MG63 (cell line): ENCODE data around the gene GRID2IP. TPM values are rescaled to one million over a fixed set of nuclear protein-coding genes. Genes with fewer than 3 reads are reported as not detected.

Source experiments
- DNase-seq: peaks from one replicate; pipeline ENCODE4 v3.0.0-alpha.2; 2020
- H3K27me3 ChIP-seq: fragments of 250-450 bp; sonication (Bioruptor Pico); 2 replicates; pipeline ENCODE4 v1.5.1; 2020; ENCODE audit warnings: mild to moderate bottlenecking, moderate library complexity
- H3K36me3 ChIP-seq: fragments of 250-450 bp; sonication (Bioruptor Pico); 2 replicates; pipeline ENCODE4 v1.5.1; 2020; ENCODE audit warnings: mild to moderate bottlenecking, moderate library complexity
- H3K4me3 ChIP-seq: fragments of 250-450 bp; sonication (Bioruptor Pico); 2 replicates; pipeline ENCODE4 v1.5.1; 2020; ENCODE audit warnings: mild to moderate bottlenecking, moderate library complexity
- H3K9me3 ChIP-seq: fragments of 250-450 bp; sonication (Bioruptor Pico); 2 replicates; pipeline ENCODE4 v1.5.1; 2020; ENCODE audit warnings: mild to moderate bottlenecking, moderate library complexity
- total RNA-seq: library from RNA; depleted of rRNA; stranded (reverse); fragments of >200 nt; shearing (Covaris generic); gene quantifications from 2 replicates; pipeline ENCODE4 v1.2.3, GENCODE V29; 2014; ENCODE audit warnings: low replicate concordance

GRID2IP gene
- total RNA-seq, 1 experiment from 2014 or later = not detected

GRCh38 chr7:6571160-6571779, 20.0 kb upstream of the GRID2IP start:
- H3K4me3 ChIP-seq = no peak overlapping the region
- peaks cover 5% of the 10 kb centered on the region; the same call in 1 of the 2 replicates for H3K9me3 ChIP-seq
- H3K36me3 ChIP-seq = no peaks in the 10 kb centered on the region
- no peaks in the 10 kb centered on the region for H3K27me3 ChIP-seq
- DNase-seq = no peak

- no peak for DNase-seq
- no peaks in the 10 kb centered on the region for H3K27me3 ChIP-seq
- H3K4me3 ChIP-seq = no peak overlapping the region
- no peaks in the 10 kb centered on the region for H3K36me3 ChIP-seq
- peaks cover 5% of the 10 kb centered on the region; the same call in 1 of the 2 replicates for H3K9me3 ChIP-seq
Observed at GRCh38 chr7:6567886-6568285, 16.6 kb upstream of the GRID2IP start.

- Histone ChIP-seq H3K9me3 (peaks cover 5% of the 10 kb centered on the region; the same call in 1 of the 2 replicates), H3K27me3 (no peaks in the 10 kb centered on the region), H3K4me3 (no peak overlapping the region)
Observed at GRCh38 chr7:6565655-6566054, 14.4 kb upstream of the GRID2IP start.

DNA sequence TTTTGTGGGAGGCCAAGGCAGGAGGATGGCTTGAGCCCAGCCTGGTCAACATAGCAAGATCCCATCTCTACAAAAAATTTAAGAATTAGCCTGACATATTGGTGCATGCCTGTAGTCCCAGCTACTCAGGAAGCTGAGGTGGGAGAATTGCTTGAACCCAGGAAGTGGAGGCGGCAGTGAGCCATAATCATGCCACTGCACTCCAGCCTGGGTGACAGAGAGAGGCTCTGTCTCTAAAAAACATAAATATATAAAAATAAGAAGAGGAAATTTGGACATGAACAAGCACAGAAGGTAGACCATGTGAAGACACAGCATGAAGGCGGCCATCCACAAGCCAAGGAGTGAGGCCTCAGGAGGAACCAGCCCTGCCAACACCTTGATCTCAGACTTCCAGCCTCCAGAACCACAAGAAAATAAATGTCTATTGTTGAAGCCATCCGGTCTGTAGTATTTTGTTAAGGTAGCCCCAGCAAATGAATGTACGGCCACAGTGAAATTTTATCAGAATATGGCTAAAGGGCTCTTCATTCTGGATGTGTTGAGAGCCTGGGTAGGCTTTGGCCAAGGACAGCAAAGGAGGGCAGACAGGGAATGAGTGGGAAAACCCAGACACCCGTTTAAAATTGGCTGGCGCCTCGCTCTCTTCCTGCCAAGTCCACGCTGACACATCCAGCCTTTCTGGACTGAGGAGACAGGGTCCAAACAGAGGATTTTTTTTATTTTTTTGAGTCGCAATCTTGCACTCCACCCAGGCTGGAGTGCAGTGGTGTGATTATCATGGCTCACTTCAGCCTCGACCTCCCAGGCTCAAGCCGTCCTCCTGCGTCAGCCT, 12.9 kb upstream of the GRID2IP start:
- DNase-seq = peak; percentile 87
- H3K36me3 ChIP-seq = no peaks in the 10 kb centered on the region
- H3K9me3 ChIP-seq = no peaks in the 10 kb centered on the region
- H3K4me3 ChIP-seq = no peak overlapping the region
- no peaks in the 10 kb centered on the region for H3K27me3 ChIP-seq

More at GRCh38 chr7:6565655-6566054, 14.4 kb upstream of the GRID2IP start:
- H3K36me3 ChIP-seq = no peaks in the 10 kb centered on the region
- DNase-seq = no peak

- Histone ChIP-seq H3K9me3 (no peaks in the 10 kb centered on the region), H3K4me3 (no peak overlapping the region), H3K36me3 (no peaks in the 10 kb centered on the region), H3K27me3 (no peaks in the 10 kb centered on the region)
- DNase-seq = no peak
Observed at GRCh38 chr7:6562106-6562505, 10.8 kb upstream of the GRID2IP start.

DNA sequence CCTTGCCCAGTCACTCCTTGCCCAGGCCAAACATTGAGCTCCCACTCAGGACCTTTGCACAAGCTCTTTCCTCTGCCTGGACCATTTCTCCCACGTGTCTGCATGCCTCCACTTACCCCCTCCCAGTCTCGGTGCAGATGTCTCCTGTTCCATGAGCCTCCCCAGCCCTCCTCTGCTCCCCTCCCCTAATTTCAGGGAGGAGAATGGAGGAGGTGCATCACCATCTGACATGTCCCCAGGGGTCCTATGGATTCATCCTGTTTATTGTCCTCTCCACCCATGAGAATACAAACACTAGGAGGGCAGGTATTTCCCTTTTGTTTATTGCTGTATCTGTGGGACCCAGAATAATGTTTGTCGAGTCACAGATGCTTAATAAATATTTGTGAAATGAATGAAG, 8.6 kb upstream of the GRID2IP start:
- no peak overlapping the region for H3K4me3 ChIP-seq
- no peaks in the 10 kb centered on the region for H3K9me3 ChIP-seq
- DNase-seq = no peak
- no peaks in the 10 kb centered on the region for H3K27me3 ChIP-seq
- H3K36me3 ChIP-seq = no peaks in the 10 kb centered on the region

- peak; percentile 39 for DNase-seq
Observed at GRCh38 chr7:6558837-6559236, 7.6 kb upstream of the GRID2IP start.

GRCh38 chr7:6556196-6556595, 4.9 kb upstream of the GRID2IP start:
- no peak overlapping the region for H3K4me3 ChIP-seq
- DNase-seq = no peak
- H3K9me3 ChIP-seq = no peaks in the 10 kb centered on the region
- no peaks in the 10 kb centered on the region for H3K27me3 ChIP-seq
- H3K36me3 ChIP-seq = no peaks in the 10 kb centered on the region

More at GRCh38 chr7:6558837-6559236, 7.6 kb upstream of the GRID2IP start:
- H3K27me3 ChIP-seq = no peaks in the 10 kb centered on the region
- no peaks in the 10 kb centered on the region for H3K36me3 ChIP-seq
- H3K9me3 ChIP-seq = no peaks in the 10 kb centered on the region
- no peak overlapping the region for H3K4me3 ChIP-seq

DNA sequence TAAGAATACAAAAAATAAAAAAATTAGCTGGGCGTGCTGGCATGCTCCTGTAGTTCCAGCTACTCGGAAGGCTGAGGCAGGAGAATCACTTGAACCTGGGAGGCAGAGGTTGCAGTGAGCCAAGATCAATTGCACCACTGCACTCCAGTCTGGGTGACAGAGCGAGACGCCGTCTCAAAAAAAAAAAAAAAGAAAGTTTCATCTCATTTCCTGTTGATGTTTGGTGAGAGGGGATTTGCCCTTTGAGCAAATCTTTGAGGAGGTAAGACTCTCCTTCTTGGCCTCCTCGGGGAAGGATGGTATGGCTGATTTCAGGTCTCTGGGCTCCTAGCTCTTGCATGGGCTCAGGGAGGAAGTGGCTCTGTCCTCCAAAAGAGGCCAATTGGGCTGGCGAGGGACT, 3.6 kb upstream of the GRID2IP start:
- no peak for DNase-seq
- Histone ChIP-seq H3K9me3 (no peaks in the 10 kb centered on the region), H3K4me3 (no peak overlapping the region), H3K27me3 (no peaks in the 10 kb centered on the region), H3K36me3 (no peaks in the 10 kb centered on the region)

GRCh38 chr7:6553448-6554044, 2.3 kb upstream of the GRID2IP start:
- Histone ChIP-seq H3K9me3 (no peaks in the 10 kb centered on the region), H3K4me3 (no peak overlapping the region), H3K27me3 (no peaks in the 10 kb centered on the region), H3K36me3 (no peaks in the 10 kb centered on the region)
- DNase-seq = no peak

DNA sequence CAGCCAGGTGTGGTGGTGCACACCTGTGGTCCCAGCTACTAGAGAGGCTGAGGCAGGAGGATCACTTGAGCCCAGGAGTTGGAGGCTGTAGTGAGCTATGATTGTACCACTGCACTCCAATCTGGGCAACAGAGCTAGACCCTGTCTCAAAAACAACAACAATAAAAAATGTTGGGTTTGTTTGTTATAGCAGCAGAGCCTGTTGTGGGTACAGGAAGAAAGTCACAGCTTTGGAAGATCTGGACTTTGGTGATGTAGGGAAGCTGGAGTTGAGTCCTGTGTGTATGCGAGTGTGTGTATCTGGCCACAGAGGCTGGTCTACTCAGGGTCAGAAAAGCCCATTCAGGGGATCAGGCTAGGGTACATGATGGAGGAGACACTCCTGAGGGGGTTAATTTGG, 3.9 kb downstream of the GRID2IP start:
- no peak overlapping the region for H3K4me3 ChIP-seq
- DNase-seq = no peak
- no peaks in the 10 kb centered on the region for H3K36me3 ChIP-seq
- no peaks in the 10 kb centered on the region for H3K27me3 ChIP-seq
- no peaks in the 10 kb centered on the region for H3K9me3 ChIP-seq

GRCh38 chr7:6546498-6547251, 4.6 kb downstream of the GRID2IP start:
- DNase-seq = no peak
- no peak overlapping the region for H3K4me3 ChIP-seq
- no peaks in the 10 kb centered on the region for H3K27me3 ChIP-seq
- H3K36me3 ChIP-seq = no peaks in the 10 kb centered on the region
- no peaks in the 10 kb centered on the region for H3K9me3 ChIP-seq

DNA sequence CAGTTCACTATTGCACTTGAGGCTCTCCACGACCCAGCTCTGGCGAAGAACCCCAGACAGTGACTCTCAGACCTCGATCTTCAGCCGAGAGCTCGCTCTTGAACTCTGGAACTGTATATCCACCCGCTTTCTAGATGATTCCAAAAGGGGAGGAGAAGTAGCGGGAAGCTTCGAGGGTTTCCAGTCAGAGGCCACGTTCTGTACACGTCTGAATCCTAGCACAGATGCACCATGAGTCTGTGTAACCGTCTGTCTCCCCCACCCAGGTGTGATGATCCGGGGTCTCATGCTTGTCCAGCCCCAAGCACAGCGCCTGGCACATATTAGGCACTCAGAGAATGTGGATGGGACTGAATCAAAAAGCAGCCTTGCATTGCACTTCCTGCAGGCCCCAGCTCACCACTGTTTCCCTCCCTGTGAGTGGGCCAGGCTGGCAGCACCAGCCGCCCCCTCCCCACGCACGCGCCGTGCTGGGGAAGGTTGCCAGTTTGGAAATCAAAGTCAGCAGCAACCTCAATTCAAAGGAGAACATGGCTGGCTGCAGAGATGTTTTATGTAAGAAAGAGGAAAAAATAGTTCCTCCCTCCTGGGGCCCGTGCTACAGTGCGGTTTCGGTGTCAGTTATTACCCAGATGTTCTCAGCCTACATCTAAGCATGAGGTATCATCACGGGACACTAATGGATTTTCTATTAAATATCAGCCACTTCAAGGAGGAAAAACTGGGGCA, 5.7 kb downstream of the GRID2IP start:
- Histone ChIP-seq H3K36me3 (no peaks in the 10 kb centered on the region), H3K9me3 (no peaks in the 10 kb centered on the region), H3K4me3 (no peak overlapping the region), H3K27me3 (no peaks in the 10 kb centered on the region)
- DNase-seq = no peak

DNA sequence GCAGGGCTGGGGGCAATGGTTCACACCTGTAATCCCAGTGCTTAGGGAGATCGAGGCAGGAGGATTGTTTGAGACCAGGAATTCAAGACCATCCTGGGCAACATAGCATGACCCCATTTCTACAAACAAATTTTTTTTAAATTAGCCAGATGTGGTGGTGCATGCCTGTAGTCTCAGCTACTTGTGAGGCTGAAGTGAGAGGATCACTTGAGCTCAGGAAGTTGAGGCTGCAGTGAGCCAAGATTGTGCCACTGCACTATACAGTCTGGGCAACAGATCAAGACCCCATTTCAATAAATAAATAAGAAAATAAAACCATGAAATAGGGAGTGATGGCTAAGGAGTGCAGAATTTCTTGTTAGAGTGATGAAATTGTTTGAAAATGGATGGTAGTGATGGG, 8.9 kb downstream of the GRID2IP start:
- DNase-seq = no peak
- Histone ChIP-seq H3K9me3 (no peaks in the 10 kb centered on the region), H3K36me3 (no peaks in the 10 kb centered on the region), H3K4me3 (no peak overlapping the region), H3K27me3 (no peaks in the 10 kb centered on the region)

GRCh38 chr7:6536262-6537260, 14.7 kb downstream of the GRID2IP start:
- Histone ChIP-seq H3K36me3 (no peaks in the 10 kb centered on the region), H3K9me3 (no peaks in the 10 kb centered on the region), H3K27me3 (no peaks in the 10 kb centered on the region), H3K4me3 (no peak overlapping the region)
- peak; percentile 44 for DNase-seq
